Ovary (tissue), 9 donors: ENCODE data around the gene ACSL6. TPM values are rescaled to one million over a fixed set of nuclear protein-coding genes. Genes with fewer than 3 reads are reported as not detected.

Experiments
- DNase-seq, 5 donors: peaks; one replicate each; pipeline ENCODE4 v3.0.0-alpha.2; 2019 to 2020
- H3K27ac ChIP-seq, 2 donors: fragments of 200-600 bp; one replicate each; pipeline versions ENCODE4 v1.5.1 to v1.8.0; 2019 to 2022
- H3K27me3 ChIP-seq: fragments of 200-600 bp; one replicate; pipeline ENCODE4 v1.8.0; 2022
- H3K36me3 ChIP-seq: fragments of 200-600 bp; sonication (generic); one replicate; pipeline ENCODE4 v1.5.1; 2019
- H3K4me1 ChIP-seq: one replicate; pipeline ENCODE4 v1.8.1; 2013; ENCODE audit warnings: mild to moderate bottlenecking, moderate library complexity; ENCODE audit not compliant: insufficient read depth
- H3K4me3 ChIP-seq: fragments of 200-600 bp; sonication (generic); one replicate; pipeline ENCODE4 v1.5.1; 2017
- H3K9me3 ChIP-seq, 2 donors: fragments of 200-600 bp in 1 of 2; sonication (generic) in 1 of 2; one replicate each; pipeline versions ENCODE4 v1.5.1 to v1.8.1; 2013 to 2019; ENCODE audit warnings: mild to moderate bottlenecking in 1 of 2, moderate library complexity in 1 of 2
- EP300 ChIP-seq: sonication (generic); formaldehyde crosslinking; IDR thresholded peaks from one replicate; pipeline ENCODE4 v1.6.1; 2017; ENCODE audit warnings: antibody characterized with exemption
- POLR2A ChIP-seq: fragments of 450-650 bp; IDR thresholded peaks from one replicate; pipeline ENCODE4 v1.6.1; 2017; ENCODE audit warnings: antibody characterized with exemption, mild to moderate bottlenecking, moderate library complexity
- WGBS, 3 donors: extraction: QIAGEN DNeasy Blood & Tissue Kit in 1 of 3; methylation state at CpG; one replicate each; pipeline versions ENCODE4 v1.1.5 to v1.1.7; 2013 to 2017; 5-methylcytosine and 5-hydroxymethylcytosine counted together
- intact Hi-C, 4 donors: fragments of 100-400 bp; cut with DNase I; formaldehyde crosslinking; loops; one replicate each; pipeline versions ENCODE4 v1.11.0 to v1.15.1; 2022 to 2023
- polyA plus RNA-seq, 2 donors: library from polyadenylated mRNA; stranded (reverse); fragments of 200-250 nt in 1 of 2; fragments of 350-450 nt in 1 of 2; fragmentation: Illumina TruSeq in 1 of 2; extraction: RNeasy Lipid Tissue Mini Kit (QIAGEN cat#74804) in 1 of 2; gene quantifications; one replicate each; pipeline ENCODE4 v1.2.3, GENCODE V29; 2013 to 2014
- total RNA-seq, 7 donors: library from RNA; depleted of rRNA in 2 of 7; stranded (reverse); fragments of >200 nt in 2 of 7; fragmentation: NEBNext Ultra II Directional in 3 of 7; extraction: Animal tissue kit (Norgen Biotek cat#: 25700) in 3 of 7; gene quantifications; one replicate each; pipeline versions ENCODE4 v1.1.0 to v1.2.4, GENCODE V29; 2016 to 2023
- TF ChIP-seq, protein P1 (sequence below), 3 donors: fragments of 450-650 bp in 2 of 3; fragments of 200-600 bp in 1 of 3; IDR thresholded peaks; one replicate each; pipeline versions ENCODE4 v1.5.1 to v1.8.0; 2016 to 2022; ENCODE audit warnings: antibody characterized with exemption in 3 of 3, mild to moderate bottlenecking in 1 of 3
- donor health status: DM: no; HTN: no; CAD: no; lungs with moderate emphysema.
- donor health status: DM: no; HTN: no; CAD: no.
- donor health status: Bipolar disorder and iron deficiency.
- donor health status: DM: yes; HTN: yes; CAD: no.
- donor health status: DM: no; HTN: no; CAD: no.
- donor health status: DM: yes; HTN: yes; CAD: no.

ACSL6 gene
- total and polyA plus RNA-seq, 9 donors: 0.07 to 0.65 (median 0.22) TPM; not detected in 1

DNA sequence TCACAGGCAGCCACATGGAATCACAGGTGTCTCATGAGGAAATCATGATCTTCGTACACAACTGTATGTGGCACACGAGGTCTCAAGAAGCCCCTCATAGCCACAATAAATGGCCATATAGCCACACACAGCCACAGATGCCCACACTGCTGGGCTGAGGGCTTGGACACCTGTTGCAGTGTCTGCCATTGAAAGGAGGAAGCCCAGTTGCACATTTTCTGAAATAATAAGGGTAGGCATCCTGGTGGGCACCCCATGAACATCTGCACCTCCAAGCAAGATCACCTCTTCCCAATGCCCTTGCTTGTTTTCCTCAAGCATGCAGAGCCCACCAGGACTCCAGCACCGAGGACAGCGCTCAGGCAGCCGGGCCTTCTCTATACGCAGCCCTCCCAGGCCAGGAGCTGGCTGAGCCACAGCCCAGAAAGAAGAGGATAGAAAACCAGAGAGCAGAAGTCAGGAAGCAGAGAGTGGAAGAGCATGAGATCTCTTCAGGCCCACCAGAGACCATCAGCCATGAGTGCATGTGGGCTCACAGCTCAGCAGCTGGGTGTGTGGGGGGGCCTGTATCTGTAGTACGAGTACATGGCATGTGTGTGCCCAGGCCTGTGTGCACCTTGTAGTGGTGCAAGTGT, 1.0 kb upstream of the ACSL6 start:
- Histone ChIP-seq H3K27me3 (no peaks in the 10 kb centered on the region), H3K9me3 (no peaks in the 10 kb centered on the region), H3K4me3 (no peak overlapping the region), H3K27ac (no peak overlapping the region), H3K36me3 (no peaks in the 10 kb centered on the region), H3K4me1 (peaks cover 7% of the 10 kb centered on the region)
- intact Hi-C loops: no loop called here
- 25 to 28% (median 25%) methylated on average over 7 of the region's 7 CpGs for WGBS, 3 donors
- peak in 3 of 5 donors; percentile 33 to 76 (median 61) for DNase-seq
- TF ChIP-seq EP300: no peak
- no peak for TF ChIP-seq POLR2A
- TF ChIP-seq, protein P1, sequence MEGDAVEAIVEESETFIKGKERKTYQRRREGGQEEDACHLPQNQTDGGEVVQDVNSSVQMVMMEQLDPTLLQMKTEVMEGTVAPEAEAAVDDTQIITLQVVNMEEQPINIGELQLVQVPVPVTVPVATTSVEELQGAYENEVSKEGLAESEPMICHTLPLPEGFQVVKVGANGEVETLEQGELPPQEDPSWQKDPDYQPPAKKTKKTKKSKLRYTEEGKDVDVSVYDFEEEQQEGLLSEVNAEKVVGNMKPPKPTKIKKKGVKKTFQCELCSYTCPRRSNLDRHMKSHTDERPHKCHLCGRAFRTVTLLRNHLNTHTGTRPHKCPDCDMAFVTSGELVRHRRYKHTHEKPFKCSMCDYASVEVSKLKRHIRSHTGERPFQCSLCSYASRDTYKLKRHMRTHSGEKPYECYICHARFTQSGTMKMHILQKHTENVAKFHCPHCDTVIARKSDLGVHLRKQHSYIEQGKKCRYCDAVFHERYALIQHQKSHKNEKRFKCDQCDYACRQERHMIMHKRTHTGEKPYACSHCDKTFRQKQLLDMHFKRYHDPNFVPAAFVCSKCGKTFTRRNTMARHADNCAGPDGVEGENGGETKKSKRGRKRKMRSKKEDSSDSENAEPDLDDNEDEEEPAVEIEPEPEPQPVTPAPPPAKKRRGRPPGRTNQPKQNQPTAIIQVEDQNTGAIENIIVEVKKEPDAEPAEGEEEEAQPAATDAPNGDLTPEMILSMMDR (IDR thresholded peaks at IDR 0.05): no peak

DNA sequence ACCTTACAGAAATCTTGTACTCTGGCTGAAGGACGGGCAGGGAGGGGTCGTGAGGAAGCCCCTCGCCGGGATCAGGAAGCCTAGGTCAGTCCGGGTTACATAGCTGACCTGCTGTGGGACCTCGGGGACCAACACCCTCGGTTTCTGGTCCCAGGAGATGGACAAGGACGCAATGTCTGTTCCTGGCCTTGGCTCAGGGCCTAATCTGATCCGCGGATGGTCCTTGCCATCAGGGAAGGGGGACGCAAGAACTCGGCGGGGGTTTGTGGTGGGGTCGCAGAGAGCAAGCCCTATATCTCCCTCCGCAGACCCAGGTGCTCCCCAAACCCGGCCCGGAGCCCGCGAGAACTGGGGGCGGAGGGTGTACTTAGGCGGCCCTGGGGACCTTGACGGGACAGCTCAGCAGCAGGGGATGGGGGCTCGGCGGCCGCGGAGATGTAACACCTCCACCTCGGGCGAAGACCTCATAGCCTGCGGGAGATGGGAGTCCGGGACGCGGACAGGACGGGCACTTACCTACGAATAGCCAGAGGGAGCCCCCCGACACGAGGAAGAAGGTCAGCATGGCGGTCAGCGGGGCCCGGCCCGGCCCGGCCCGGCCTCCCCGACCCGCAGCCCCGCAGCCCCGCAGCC, 353 bp downstream of the ACSL6 start:
- TF ChIP-seq, protein P1 (IDR thresholded peaks at IDR 0.05): no peak
- TF ChIP-seq EP300 (no peak), POLR2A (no peak)
- Histone ChIP-seq H3K4me1 (peaks cover 7% of the 10 kb centered on the region), H3K9me3 (no peaks in the 10 kb centered on the region), H3K27ac (no peak overlapping the region), H3K4me3 (peak overlapping the region; percentile 31), H3K27me3 (no peaks in the 10 kb centered on the region), H3K36me3 (no peaks in the 10 kb centered on the region)
- intact Hi-C loops: no loop called here
- WGBS, 3 donors: 2 to 8% (median 3%) methylated on average over 14 to 46 of the region's 46 CpGs
- DNase-seq: peak in 1 of 5 donors; percentile 31

DNA sequence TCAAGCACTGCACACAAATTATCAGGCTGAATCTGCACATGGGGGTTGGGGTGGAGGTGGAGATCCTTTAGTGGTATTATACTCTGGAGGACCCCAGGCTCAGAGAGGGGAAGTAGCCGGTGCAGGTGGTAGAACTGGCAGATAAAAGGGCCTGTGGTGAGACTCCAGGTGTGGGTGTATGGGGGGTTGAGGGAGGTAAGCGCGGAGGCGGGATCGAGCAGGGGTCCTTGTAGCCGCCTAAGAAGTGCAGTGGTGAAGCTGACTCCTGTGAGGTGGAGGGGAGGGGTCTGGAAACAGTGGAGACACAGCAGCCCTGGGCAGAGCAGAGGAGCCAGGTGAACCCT, 841 bp downstream of the ACSL6 start:
- Histone ChIP-seq H3K36me3 (no peaks in the 10 kb centered on the region), H3K27me3 (no peaks in the 10 kb centered on the region), H3K9me3 (no peaks in the 10 kb centered on the region), H3K4me3 (no peak overlapping the region), H3K4me1 (peaks cover 7% of the 10 kb centered on the region), H3K27ac (no peak overlapping the region)
- 49 to 51% (median 51%) methylated on average over 6 of the region's 6 CpGs for WGBS, 3 donors
- intact Hi-C loops: no loop called here
- DNase-seq: no peak
- no peak for TF ChIP-seq POLR2A

DNA sequence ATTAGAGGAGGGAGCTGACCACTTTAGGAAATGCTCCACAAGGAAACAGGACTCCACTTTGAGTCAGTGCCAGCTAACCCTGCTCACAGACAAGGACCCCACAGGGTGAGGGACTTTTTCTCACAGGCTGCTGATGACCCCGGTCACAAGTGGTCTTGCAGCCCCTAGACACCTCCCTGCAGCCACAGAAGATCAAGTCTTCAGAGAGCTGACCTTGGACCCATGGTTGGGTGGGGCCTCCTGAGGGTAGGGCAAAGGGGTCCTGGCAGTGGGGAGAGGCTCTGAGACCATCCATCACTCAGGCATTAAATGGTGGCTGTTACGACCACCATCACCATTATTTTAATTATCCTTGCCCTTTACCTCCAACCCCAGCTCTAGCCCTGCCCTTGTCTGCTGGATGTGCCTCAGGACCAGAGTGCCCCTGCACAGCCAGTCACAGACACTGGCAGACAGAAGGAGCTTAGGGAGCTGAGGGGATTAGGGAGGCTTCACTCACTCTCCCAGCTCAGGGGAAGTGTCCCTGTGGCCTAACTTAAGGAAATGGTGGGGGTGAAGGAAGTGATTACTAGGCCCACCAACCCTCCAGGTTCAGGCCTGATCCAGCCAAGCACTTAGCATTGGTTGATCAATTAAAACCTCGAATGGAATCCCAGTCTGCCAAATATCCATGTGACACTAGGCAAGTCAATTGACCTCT, 1.6 kb downstream of the ACSL6 start:
- H3K27me3 ChIP-seq: no peaks in the 10 kb centered on the region
- 61 to 77% (median 72%) methylated on average over 3 of the region's 3 CpGs for WGBS, 3 donors
- intact Hi-C loops: loop anchor here in 2 of 4 donors (5.0 to 10.0 kb wide), 2 partner anchors 415 to 418 kb away; no protein-coding TSS in a partner anchor
- H3K9me3 ChIP-seq: no peaks in the 10 kb centered on the region
- TF ChIP-seq, protein P1 (IDR thresholded peaks at IDR 0.05): no peak
- TF ChIP-seq EP300: no peak
- no peak for TF ChIP-seq POLR2A
- H3K36me3 ChIP-seq: no peaks in the 10 kb centered on the region
- H3K4me1 ChIP-seq: peaks cover 7% of the 10 kb centered on the region
- DNase-seq: peak in 1 of 5 donors; percentile 6
- H3K4me3 ChIP-seq: no peak overlapping the region
- H3K27ac ChIP-seq: no peak overlapping the region
